ENCODE measurements around the gene GLCCI1.

- TF ChIP-seq CTCF (IDR thresholded peaks at IDR 0.05; ENCODE audit: low read length) (no peak), EZH2 (IDR thresholded peaks at IDR 0.05; ENCODE audit: borderline replicate concordance, low read length) (no peak)
Observed at GRCh38 chr7:7920056-7920455, 48.5 kb upstream of the GLCCI1 start.

All from OCI-LY1 (cell line).